Nucleus accumbens (tissue), 56 donors: ENCODE results near the gene KCNB1.

ENCODE experiments used
- DNase-seq, 56 donors: peaks; one replicate each; lab custom pipeline; 2025; lab: John Stamatoyannopoulos, UW

KCNB1 gene

DNA sequence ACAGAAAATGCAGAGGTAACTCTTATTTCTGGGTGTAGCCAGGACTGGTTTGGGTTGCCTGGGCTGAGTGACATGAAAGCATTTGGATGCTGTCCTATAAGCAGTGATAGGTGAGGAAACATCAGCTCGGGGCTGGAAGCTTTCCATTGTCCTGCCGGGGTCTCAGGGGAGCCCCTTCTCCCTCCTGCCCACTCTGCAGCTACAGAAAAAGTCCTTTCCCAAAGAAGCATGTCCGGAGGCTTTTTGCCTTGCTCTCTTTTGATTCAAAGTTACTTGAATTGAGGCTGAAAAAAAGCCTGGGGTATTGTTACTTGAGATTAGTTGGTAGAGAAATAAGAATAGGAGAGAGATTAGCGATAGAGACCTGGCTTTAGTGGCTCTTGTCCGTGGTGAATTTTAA is 113.9 kb downstream of the KCNB1 start:
- DNase-seq = no peak

DNA sequence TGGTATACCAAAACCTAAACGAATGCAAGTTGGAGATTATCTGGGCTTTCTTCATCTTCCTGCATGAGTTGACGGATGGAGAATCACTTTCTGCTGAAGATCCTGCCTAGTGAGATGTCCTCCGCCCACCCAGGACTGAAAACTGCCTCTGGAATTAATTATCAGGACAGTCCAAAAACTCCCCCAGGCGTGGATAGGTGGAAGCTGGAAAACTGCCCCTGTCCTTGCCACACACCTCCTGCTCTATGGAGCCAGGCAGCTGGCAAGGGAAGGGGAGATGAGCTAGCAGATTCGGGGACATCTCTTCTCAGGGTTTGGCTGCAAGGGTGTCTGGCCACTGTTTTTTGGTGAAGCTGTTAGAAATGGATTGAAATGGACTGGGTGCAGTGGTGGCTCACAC is 115.4 kb downstream of the KCNB1 start:
- no peak for DNase-seq

DNA sequence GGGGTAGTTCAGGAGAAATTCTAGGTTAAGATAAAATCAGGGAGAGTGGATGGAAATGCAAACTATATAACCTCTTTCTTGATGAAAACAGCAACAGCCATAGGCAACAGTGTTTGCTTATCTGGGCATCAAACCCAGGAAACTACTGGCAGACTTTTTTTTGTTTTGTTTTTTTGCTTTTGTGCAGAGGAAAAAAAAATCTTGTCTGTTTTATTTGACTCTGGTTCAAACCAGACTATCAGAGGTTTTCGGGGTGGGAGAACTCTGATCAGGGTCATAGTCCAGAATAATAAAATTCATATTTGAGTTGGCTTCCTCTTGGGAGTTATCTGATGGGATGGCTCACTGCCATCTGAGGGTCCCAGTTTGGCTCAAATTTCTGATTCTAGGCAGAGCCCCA is 115.8 kb downstream of the KCNB1 start:
- no peak for DNase-seq

DNA sequence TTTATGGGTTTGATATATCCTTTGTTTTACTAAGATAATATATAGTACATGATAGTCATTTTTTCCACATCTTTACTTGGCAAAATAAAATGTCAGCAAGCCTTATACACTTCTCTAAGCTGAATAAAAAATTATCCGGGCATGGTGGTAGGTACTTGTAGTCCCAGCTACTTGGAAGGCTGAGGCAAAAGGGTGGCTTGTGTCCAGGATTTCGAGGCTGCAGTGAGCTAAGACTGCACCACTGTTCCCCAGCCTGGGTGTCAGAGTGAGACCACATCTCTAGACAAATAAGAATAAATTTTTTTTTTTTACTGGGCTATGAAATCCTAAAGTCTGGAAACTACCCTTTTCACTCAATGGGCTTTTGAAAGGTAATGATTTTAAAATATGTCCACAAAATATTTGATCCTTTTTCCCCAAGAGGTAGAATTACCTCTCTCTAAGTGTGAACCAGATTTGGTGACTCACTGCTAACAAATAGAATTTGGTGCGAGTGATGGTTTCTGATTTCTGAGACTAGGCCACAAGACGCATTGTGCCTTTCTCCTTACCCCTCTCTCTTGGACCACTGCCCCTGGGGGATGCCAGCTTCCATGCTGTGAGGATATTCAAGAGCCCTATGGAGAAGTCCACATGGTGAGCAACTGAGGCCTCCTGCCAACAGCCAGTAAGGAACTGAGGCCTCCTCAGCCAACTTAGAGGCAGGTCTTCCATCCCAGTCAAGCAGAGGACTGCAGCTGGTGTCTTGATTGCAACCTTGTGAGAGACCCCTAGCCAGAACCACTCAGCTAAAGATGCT is 120.4 kb downstream of the KCNB1 start:
- DNase-seq = peak in 14 of 56 donors; percentile 8 to 52 (median 16)

DNA sequence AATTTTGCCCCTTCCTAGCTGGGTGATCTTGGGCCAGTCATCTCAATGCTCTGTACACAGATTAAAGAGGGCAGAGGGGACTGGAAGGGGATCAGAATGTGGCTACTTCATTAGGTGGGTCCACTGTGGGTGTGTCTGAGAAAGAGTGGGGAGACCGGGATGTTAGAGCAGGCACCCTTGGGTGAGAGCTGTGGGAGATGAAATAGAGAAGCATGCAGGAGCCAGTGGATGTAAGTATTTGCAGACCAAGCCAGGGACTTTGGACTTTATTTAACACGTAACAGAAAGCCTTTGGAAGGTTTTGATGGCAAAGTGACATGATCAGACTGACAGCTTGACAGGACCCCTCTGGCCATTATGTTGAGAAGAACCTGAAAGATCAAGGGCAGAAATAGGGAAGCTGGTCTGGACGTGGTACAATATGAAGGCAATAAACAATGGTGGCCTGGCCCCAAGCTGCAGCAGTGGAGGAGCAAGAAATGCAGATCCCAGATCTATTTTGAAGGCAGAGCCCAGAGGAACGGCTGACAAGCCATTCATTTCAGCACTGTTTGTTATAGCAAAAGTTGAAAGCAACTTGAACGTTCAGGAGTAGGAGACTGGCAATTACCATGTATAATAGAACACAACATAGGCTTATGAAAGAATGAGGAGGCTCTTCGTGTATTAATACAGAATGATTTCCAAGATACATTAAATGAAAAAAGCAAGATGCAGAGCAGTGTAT is 122.1 kb downstream of the KCNB1 start:
- no peak for DNase-seq

DNA sequence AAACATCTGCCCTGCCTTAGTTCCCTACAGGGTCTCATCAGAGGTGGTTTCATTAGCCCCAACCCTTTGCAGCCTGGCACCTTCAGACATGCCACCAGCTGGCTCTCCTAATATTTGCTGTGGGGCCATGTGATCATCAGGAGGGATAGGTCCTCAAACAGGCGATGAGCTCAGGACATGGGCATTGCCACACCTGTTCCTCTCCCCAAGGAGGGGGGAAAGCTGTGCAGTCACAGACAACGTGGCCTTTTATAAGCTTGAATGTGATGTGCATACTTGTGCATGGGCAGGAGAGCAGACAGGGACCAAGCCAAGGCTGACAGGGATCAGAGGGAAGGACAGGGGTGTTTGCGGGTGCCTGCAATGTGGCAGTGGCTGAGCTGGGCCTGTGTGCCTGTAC is 125.8 kb downstream of the KCNB1 start:
- DNase-seq = no peak

DNA sequence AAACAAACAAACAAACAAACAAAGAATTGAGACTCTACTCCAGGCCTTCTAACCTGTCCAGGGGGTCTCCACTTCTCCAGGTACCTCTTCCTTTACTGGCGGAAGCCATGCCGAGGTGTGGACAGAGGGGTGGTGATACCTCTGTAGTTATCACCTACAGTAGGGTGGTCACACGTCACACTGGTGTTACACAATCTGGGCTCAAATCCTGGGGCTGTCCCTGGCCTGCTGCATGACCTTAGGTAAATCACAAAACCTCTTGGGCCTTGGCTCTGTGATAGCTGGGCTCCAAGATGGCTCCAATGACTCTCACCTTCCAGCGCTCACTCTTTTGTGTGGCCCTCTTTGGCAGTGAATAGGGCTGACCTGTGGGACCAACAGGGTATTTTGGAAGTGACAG is 127.8 kb downstream of the KCNB1 start:
- DNase-seq = no peak

DNA sequence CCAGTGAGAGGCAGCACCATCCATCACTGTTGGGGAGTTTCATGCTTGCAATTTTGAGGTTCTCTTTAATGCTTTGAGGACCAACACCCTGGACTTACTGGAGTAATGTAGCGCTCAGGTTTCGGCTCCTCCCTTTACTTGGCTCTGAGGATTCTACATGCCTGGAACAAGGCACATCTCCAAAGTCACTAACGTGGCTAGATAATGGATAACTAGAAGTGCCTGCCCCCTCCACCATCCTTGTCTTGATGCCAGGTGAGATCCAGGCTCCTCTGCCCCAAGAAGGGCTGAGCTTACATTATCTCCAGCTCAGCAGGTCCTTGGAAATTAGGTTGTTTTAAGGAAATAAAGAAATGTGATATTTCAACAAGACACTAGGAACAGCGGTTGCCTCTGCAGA is 129.1 kb downstream of the KCNB1 start:
- DNase-seq = no peak

DNA sequence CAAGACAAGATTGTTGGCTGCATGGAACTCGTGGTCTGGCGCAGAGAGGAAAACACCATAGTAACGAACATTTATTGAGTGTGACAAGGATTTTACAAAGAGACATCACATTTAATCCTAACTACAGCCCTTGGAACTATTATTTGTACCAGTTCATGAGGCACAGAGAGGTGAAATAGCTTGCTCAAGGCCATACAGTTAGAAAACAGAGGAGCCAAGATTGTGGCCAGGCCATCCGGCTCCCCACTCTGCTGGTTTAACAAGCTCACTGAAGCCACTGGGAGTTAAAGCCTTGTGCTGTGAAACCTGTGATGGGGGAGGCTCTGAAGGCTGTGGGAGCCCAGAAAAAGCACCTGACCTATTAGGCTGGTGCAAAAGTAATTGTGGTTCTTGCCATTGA is 129.7 kb downstream of the KCNB1 start:
- DNase-seq = peak in 6 of 56 donors; percentile 2 to 37 (median 8)

DNA sequence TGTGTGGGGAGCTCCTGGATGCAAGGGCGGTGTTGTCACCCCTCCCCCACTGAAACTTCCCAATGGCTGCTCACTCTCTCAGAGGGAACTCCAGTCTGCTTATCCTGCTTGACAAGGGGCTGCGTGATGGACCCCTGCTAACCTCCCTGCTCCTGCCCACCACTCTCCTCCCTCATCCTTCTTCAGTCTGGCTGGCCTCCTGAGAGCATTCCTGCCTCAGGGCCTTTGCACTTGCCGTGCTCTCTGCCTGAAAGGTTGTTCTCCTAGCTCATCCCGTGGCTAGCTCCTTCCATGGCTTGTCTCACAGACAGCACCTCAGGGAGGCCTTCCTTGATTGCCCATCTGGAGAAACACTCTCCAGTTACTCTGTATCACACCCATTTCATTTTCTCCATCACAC is 130.7 kb downstream of the KCNB1 start:
- DNase-seq = no peak

DNA sequence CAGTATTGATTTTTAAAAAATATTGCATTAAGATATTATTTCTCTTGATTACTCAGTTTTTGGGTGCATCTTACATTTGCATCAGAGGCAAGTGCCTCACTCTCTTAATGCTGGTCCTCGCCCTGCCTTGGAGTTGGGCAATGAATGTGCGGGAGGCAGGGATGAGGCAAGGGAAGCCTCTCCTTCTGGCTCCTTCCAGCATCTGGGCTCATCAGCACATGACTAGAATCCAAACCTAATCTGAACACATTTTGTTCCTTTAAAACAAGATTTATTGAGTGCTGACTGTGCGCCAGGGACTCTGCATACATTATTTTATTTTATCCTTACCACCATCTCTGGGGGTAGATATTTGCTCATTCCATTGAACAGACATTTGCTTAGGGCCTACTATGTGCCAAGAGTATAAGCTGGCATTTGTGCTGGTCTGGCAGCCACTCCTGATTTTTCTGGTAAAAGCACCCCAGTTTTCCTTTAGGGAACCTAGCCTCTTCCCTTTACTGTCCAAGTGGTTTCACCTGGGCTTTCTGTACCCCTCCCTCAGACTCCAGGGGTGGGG is 132.7 kb downstream of the KCNB1 start:
- DNase-seq = no peak

DNA sequence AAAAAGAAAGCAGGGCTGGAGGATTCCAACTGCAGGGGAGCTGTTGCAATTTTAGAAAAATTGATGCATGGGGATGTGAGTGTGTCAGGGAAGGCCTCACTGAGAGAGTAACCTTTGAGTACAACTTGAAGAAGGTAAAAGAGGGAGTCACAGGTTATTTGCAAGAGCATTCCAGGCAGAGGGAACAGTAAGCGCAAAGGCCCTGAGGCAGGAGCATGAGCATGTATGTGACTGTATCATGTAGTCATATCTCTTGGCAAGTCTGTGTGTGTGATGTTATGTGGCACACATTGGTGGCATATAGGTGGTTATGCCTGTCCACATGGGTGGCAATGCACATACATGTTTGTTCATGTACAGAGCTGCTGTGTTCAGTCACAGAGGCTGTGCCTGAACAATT is 133.4 kb downstream of the KCNB1 start:
- DNase-seq = no peak

DNA sequence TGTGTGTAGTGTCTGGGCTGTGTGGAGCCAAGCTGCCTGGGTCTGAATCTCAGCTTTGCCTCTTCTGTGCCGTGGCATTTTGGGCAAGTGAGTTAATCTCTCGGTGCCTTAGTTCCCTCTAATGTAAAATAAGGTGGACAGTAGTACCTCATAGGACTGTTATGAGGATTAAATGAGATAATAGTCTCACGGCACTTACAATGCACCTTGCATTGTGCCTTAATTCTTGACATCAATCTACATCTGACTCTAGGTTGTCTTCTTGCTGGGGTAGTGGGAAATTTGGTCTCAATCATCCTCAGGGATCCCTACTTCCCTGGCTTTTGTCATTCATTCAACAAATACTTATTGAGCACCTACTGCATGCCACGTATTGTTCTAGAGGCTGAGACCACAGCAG is 133.9 kb downstream of the KCNB1 start:
- no peak for DNase-seq

DNA sequence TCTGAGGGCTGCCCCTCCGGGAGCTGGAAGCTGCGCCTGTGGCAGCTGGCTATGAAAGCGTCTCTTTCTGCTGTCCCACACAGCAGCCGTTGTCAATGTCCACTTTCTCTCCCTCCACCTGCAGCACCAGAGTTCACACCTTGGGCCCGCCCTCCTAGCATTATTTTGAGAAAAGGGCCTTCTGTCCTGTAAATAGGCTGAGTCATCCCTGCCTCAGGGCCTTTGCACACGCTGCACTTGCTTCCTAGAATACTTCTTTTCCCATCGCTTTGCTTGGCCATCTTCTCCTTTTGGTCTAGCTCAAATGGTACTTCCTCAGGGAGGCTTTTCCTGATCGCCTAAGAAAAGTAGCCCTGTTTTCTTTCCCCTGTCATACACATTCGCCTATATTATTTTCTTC is 135.3 kb downstream of the KCNB1 start:
- DNase-seq = no peak

DNA sequence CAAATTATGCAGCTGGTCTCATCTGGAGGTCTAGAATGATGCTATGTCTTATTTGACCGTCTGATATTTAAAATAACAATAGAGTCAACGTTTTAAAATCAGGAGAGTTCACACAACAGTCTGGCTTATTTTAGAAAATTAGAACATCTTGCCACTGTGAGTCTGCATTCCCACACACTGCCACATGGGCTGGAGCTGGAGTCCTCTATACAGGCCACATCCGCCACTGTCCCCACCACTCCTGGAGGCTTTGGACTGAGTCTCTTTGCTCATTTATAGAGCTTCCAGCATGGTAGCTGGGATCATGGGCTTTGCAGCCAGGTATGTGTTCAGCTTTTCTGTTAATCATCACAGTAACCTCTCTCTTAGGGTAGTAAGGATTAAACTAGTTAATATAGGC is 135.8 kb downstream of the KCNB1 start:
- DNase-seq = no peak

DNA sequence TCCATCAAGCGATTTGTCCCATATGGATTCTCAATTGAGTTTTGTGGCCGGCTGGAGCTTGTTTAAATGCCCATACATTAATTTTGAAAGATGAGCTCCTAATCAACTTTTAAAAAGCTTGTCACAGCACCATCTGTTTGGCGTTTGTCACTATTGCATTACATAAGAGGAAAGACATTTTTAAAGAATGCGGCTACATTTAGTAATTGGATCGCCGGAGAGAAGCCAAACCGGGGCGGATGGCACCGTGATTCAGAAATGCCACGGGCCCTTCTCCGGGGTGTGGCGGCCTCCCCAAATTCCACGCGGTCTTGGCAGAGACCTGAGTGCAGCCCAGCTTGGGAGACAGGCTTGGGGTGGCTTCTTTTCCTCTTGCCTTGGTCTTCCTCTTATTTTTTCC is 136.9 kb downstream of the KCNB1 start:
- DNase-seq = no peak

DNA sequence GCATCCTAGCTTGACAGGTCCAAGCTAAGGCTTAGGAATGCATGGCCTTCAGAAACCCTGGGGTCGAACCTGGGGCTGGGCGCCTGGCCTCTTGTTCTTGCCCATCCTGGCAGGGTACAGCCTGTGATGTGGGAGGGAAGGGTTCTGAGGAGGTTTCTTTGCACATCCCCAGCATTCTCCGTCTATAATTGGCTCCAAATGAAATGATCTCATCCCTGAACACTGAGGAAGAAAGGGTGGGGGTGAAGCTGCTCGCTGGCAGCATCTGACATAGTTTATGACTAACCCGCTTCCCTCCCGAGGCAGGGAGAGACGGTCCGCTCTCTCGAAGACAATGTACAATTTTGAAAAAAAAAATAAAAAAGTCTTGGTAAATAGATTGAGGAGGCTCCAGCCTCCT is 137.5 kb downstream of the KCNB1 start:
- DNase-seq = peak in 37 of 56 donors; percentile 7 to 75 (median 35)

DNA sequence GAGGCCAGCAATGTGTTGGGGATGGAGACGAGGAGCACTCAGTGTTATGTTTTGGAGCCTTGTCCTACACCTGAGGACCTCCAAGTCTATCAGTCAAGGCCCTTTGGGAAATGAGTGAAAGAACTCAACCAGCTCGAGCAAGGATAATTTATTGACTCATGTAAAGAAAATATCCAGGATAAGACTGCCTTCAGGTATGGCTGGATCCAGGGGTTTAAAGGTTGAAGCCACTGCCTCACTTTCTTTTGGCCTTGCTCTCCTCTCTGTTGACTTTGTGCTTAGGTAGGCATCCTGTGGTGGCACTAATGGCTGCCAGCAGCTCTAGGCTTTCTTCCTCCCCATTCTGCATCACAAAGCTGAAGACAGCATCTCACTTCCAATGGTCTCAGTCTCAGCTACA is 138.3 kb downstream of the KCNB1 start:
- DNase-seq = no peak

DNA sequence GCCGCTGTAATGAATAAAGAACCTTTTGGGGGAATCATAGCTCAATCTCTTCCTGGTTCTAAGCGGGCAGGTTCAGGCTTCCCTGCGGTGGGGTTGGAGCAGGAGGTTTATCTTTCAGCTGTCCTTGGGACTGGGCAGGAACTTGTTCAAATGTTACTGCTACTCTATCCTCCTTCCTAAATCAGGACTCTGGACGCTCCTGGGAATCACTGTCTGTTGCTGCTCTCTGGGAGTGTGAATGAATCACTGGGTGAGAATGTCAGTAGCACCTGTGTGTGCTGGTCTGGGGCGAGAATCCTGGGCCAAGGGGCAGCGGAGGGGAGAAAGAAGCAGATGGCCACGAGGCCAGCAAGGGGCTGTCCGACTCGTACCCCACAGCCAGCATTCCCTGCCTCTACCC is 139.2 kb downstream of the KCNB1 start:
- no peak for DNase-seq

DNA sequence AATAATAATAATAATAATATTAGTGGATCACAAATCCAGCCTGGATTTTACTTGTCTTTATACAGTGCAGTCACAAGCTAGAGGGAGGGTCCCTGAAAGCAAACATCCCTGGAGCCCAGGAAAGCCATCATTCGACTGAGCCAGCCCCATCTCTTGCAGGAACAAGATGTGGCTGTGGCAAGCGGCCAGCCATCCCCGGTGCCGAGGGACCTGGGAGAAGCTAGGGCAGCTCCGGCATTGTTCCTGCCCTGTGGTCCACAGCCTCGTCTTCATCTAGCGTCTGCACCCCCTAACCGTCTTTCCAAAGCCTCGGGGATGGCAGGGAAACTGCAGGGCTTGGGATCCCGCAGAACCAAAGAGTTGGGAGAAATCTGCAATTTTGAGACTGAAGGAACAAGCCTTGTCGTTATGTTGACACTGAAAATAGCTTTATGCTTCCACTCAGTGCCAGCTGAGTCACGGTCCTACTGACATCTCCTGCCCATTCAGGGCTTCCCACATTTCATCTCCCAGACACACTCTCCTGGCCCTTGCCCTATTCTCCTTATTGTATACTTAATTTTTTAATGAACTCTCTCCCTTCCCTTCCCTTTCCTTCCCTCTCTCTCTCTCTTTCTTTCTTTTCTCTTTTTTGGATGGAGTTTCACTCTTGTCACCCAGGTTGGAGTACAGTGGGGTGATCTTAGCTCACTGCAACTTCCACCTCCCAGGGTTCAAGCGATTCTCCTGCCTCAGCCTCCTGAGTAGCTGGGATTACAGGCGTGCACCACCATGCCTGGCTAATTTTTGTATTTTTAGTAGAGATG is 142.1 kb downstream of the KCNB1 start:
- peak in 1 of 56 donors; percentile 10 for DNase-seq

DNA sequence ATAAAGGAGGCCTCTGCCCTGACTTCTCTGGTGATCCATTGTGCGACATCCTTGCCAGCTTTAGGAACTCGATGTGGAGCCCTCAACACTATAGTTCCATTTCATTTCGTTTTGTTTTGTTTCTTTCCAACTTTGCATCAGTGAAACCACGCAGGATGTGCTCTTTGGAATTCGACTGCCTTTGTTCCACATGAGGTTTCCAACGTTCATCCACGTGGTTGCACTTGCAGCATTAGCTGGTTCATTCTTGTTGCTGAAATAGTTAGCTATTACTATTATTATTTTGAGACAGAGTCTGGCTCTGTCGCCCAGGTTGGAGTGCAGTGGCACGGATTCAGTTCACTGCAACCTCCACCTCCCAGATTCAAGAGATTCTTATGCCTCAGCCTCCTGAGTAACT is 143.3 kb downstream of the KCNB1 start:
- no peak for DNase-seq
